ENCODE data around the gene MYO5B. TPM values are rescaled to one million over a fixed set of nuclear protein-coding genes. Genes with fewer than 3 reads are reported as not detected.

Gene MYO5B
- polyA plus RNA-seq, 1 donor (not counting 4 experiments of a cell fraction or from before 2014, with no cell fraction given), result 6.8 TPM

GRCh38 chr18:49931179-49931578 is 263.8 kb downstream of the MYO5B start:
- Histone ChIP-seq H3K9me3 (ENCODE audit: control insufficient read depth, low read depth, low read length) (no peaks in the 10 kb centered on the region), H3K4me3 (ENCODE audit: control insufficient read depth in 2 of 3, extremely low read depth in 1 of 3, insufficient read depth in 2 of 3, low read depth in 1 of 3, low read length in 3 of 3) (no peak overlapping the region), H3K27me3 (ENCODE audit: control insufficient read depth, extremely low read depth, insufficient read depth, low read length) (no peaks in the 10 kb centered on the region), H2AFZ (ENCODE audit: control insufficient read depth, low read length) (no peak overlapping the region), H3K36me3 (ENCODE audit: control insufficient read depth in 2 of 2, extremely low read depth in 1 of 2, insufficient read depth in 2 of 2, low read length in 2 of 2) (no peaks in the 10 kb centered on the region), H3K27ac (ENCODE audit: control insufficient read depth, insufficient read depth, low read length) (no peak overlapping the region), H3K4me1 (ENCODE audit: control insufficient read depth, extremely low read depth, insufficient read depth, low read length) (no peaks in the 10 kb centered on the region), H3K4me2 (ENCODE audit: control insufficient read depth, extremely low read depth, insufficient read depth, low read depth, low read length) (no peak overlapping the region), H3K9ac (ENCODE audit: control insufficient read depth, extremely low read depth, insufficient read depth, low read length) (no peak overlapping the region), H3K79me2 (ENCODE audit: control insufficient read depth, insufficient read depth, low read length) (no peaks in the 10 kb centered on the region), H4K20me1 (ENCODE audit: control insufficient read depth, extremely low read depth, insufficient read depth, low read length) (no peaks in the 10 kb centered on the region), H3K9me1 (ENCODE audit: control insufficient read depth, extremely low read depth, insufficient read depth, low read length) (no peaks in the 10 kb centered on the region)
- TF ChIP-seq, protein P1, sequence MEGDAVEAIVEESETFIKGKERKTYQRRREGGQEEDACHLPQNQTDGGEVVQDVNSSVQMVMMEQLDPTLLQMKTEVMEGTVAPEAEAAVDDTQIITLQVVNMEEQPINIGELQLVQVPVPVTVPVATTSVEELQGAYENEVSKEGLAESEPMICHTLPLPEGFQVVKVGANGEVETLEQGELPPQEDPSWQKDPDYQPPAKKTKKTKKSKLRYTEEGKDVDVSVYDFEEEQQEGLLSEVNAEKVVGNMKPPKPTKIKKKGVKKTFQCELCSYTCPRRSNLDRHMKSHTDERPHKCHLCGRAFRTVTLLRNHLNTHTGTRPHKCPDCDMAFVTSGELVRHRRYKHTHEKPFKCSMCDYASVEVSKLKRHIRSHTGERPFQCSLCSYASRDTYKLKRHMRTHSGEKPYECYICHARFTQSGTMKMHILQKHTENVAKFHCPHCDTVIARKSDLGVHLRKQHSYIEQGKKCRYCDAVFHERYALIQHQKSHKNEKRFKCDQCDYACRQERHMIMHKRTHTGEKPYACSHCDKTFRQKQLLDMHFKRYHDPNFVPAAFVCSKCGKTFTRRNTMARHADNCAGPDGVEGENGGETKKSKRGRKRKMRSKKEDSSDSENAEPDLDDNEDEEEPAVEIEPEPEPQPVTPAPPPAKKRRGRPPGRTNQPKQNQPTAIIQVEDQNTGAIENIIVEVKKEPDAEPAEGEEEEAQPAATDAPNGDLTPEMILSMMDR (optimal IDR thresholded peaks at IDR 0.05 in 1 of 3, IDR thresholded peaks at IDR 0.05 in 1 of 3, conservative IDR thresholded peaks at IDR 0.05 in 1 of 3; ENCODE audit: extremely low read depth in 1 of 3, insufficient read depth in 2 of 3, low read length in 3 of 3), result no peak
- no peak for TF ChIP-seq EZH2 (IDR thresholded peaks at IDR 0.05; ENCODE audit: low read length)
- FAIRE-seq, result no peak
- no peak for DNase-seq (ENCODE audit: low read depth, low spot score)
- dilution Hi-C loops (cut with MboI; ENCODE audit: extremely low pct_ligation_motif_present, low sequenced_read_pairs), result no loop called here

DNA sequence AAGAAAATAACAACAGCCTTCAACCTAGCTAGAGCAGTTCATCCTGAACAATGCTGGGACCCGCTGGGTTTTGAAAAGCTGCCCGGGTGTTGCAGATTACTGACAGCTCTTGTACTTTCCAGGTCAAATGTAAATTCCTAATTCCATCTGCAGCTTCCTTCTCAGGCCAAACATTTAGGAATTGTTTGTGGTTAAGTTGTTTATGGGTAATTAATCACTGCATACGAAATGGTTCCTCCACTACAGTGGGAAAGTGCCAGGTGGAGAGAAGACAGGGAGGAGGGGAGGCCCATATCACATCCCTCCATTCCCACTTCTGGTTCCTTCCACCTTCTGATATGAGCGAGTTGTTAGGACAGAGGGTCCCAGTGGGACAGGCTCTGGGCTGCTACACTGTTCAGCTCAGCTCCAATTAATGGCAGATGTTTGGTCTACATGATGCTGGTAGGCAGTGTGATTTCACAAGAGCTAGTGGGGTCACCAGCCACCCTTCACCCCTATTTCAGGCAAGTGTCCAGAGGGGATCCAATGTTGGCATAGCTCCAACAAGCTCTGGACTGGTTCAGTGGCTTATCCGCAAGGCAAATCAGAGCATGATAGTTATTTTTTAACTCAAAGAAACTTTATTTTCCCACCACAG is 268.7 kb downstream of the MYO5B start:
- no peak overlapping the region for H2AFZ ChIP-seq (ENCODE audit: control insufficient read depth, low read length)
- H3K36me3 ChIP-seq (ENCODE audit: control insufficient read depth in 2 of 2, extremely low read depth in 1 of 2, insufficient read depth in 2 of 2, low read length in 2 of 2), result no peaks in the 10 kb centered on the region
- H3K9ac ChIP-seq (ENCODE audit: control insufficient read depth, extremely low read depth, insufficient read depth, low read length), result no peak overlapping the region
- no peak overlapping the region for H3K4me2 ChIP-seq (ENCODE audit: control insufficient read depth, extremely low read depth, insufficient read depth, low read depth, low read length)
- no peaks in the 10 kb centered on the region for H4K20me1 ChIP-seq (ENCODE audit: control insufficient read depth, extremely low read depth, insufficient read depth, low read length)
- no peaks in the 10 kb centered on the region for H3K9me3 ChIP-seq (ENCODE audit: control insufficient read depth, low read depth, low read length)
- DNase-seq (ENCODE audit: low read depth, low spot score) (no peak), FAIRE-seq (no peak)
- no peaks in the 10 kb centered on the region for H3K27me3 ChIP-seq (ENCODE audit: control insufficient read depth, extremely low read depth, insufficient read depth, low read length)
- H3K4me3 ChIP-seq (ENCODE audit: control insufficient read depth in 2 of 3, extremely low read depth in 1 of 3, insufficient read depth in 2 of 3, low read depth in 1 of 3, low read length in 3 of 3), result no peak overlapping the region
- TF ChIP-seq EZH2 (IDR thresholded peaks at IDR 0.05; ENCODE audit: low read length), result no peak
- TF ChIP-seq, protein P1 (optimal IDR thresholded peaks at IDR 0.05 in 1 of 3, IDR thresholded peaks at IDR 0.05 in 1 of 3, conservative IDR thresholded peaks at IDR 0.05 in 1 of 3; ENCODE audit: extremely low read depth in 1 of 3, insufficient read depth in 2 of 3, low read length in 3 of 3), result no peak
- H3K9me1 ChIP-seq (ENCODE audit: control insufficient read depth, extremely low read depth, insufficient read depth, low read length), result peaks cover 6% of the 10 kb centered on the region
- H3K79me2 ChIP-seq (ENCODE audit: control insufficient read depth, insufficient read depth, low read length), result no peaks in the 10 kb centered on the region
- peaks cover 23% of the 10 kb centered on the region for H3K4me1 ChIP-seq (ENCODE audit: control insufficient read depth, extremely low read depth, insufficient read depth, low read length)
- H3K27ac ChIP-seq (ENCODE audit: control insufficient read depth, insufficient read depth, low read length), result no peak overlapping the region
- dilution Hi-C loops (cut with MboI; ENCODE audit: extremely low pct_ligation_motif_present, low sequenced_read_pairs), result no loop called here

Data from keratinocyte (primary cell).